Activated CD4-positive, alpha-beta T cell treated with anti-CD3 and anti-CD28 coated beads for 36 hours (primary cell): Measurements from ENCODE around the gene RNF32. TPM values are rescaled to one million over a fixed set of nuclear protein-coding genes. Genes with fewer than 3 reads are reported as not detected.

Source experiments
- ATAC-seq: fragments of 200-7000 bp; cut with Tn5 transposase; one replicate; pipeline ENCODE4 v1.10.0; 2021; ENCODE audit warnings: mild to moderate bottlenecking, moderate library complexity
- CTCF ChIA-PET: fragments of 350-600 bp; sonication (Branson Sonifier 250); formaldehyde crosslinking; loops from one replicate; lab custom pipeline; 2021; ENCODE audit warnings: antibody characterized with exemption; lab: Charles Lee
- POLR2A ChIA-PET: fragments of 350-600 bp; sonication (Branson Sonifier 250); formaldehyde crosslinking; loops from one replicate; lab custom pipeline; 2021; ENCODE audit warnings: antibody characterized with exemption, inconsistent platforms; lab: Charles Lee
- DNase-seq: peaks from one replicate; pipeline ENCODE4 v3.0.0-alpha.2; 2020
- H3K27ac Mint-ChIP-seq: one replicate; pipeline ENCODE4 v1.8.0; 2021; ENCODE audit warnings: mixed read lengths
- H3K27me3 Mint-ChIP-seq: one replicate; pipeline ENCODE4 v1.8.0; 2021; ENCODE audit warnings: mixed read lengths
- H3K36me3 Mint-ChIP-seq: one replicate; pipeline ENCODE4 v1.8.0; 2021; ENCODE audit warnings: low read depth, mixed read lengths
- H3K4me1 Mint-ChIP-seq: one replicate; pipeline ENCODE4 v1.8.0; 2021; ENCODE audit warnings: mixed read lengths
- H3K4me3 Mint-ChIP-seq: one replicate; pipeline ENCODE4 v1.8.0; 2021; ENCODE audit warnings: mild to moderate bottlenecking, moderate library complexity, mixed read lengths
- H3K9me3 Mint-ChIP-seq: one replicate; pipeline ENCODE4 v1.8.0; 2021; ENCODE audit warnings: low read depth, mixed read lengths
- intact Hi-C, 2 experiments: fragments of 100-400 bp; cut with DNase I in 1 of 2; cut with micrococcal nuclease in 1 of 2; formaldehyde crosslinking; loops; one replicate each; pipeline versions ENCODE4 v1.14.2 to v1.15.1; 2022 to 2024; cut with DNase I, micrococcal nuclease
- total RNA-seq, 2 experiments: library from RNA; stranded (reverse); gene quantifications; one replicate each; pipeline ENCODE4 v1.2.3, GENCODE V29; 2021

The RNF32 gene
- under 1 TPM; 0.71 to 0.90 TPM for total RNA-seq

DNA sequence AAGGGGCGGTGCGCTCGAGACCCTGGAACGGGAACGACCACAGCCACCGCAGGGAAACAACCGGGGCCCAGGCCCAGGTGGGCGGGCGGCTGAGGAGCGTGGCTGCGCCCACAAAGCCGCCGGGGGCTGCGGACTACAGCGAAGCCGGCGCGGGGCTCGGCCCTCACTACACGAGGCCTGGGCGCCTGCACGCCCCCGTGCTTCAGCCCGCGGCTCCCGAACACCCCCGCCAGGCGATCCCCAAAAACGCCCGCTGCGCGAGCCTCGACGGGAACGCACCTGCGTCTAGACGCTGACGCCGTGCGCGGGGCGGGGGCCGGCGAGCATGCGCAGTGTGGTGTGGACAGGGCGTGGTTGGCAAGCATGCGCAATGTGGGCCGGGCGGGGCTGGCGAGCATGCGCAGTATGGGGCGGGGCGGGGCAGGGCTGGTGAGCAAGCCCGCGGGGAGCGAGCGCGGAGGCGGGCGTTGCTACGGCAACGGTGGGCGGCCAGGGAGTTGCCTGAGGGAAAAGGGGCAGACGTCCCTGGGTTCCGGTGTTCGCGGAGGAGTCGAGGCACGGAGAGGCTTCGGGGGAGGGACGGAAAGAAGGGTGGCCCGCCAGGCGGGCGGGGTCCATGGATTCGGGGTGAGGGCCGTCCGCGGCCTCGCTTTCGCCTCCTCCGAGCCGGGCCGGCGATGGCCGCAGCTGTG, at the start of gene RNF32:
Gene RNF32 (plus strand): TSS at position 518 of the 692 bp plus-strand sequence. CDS start 3,104 bp downstream, outside the sequence.
- ChIA-PET POLR2A (interaction anchor here (0.6 to 0.8 kb wide), 2 partner anchors 12 to 114 kb away, joined by 3 read pairs; no protein-coding TSS in a partner anchor), CTCF (interaction anchor here (0.7 kb wide), 1 partner anchor 11 kb away, joined by 3 read pairs; no protein-coding TSS in a partner anchor)
- H3K4me1 Mint-ChIP-seq: peaks cover 15% of the 10 kb centered on the region
- peaks cover 29% of the 10 kb centered on the region for H3K27me3 Mint-ChIP-seq
- peak; percentile 90 for ATAC-seq
- H3K9me3 Mint-ChIP-seq: peaks cover 13% of the 10 kb centered on the region
- peak; percentile 100 for DNase-seq
- H3K36me3 Mint-ChIP-seq: peaks cover 5% of the 10 kb centered on the region
- H3K4me3 Mint-ChIP-seq: peak within 1 kb of the TSS; percentile 76
- H3K27ac Mint-ChIP-seq: peak within 1 kb of the TSS; percentile 87
- intact Hi-C loops: loop anchor here (1.0 to 5.0 kb wide), 9 partner anchors 27 to 996 kb away; partner anchors contain the start of genes DNAJB6 (in 1 of the 2), LMBR1 (in 1 of the 2), NOM1 (in 1 of the 2) and RBM33 (in 1 of the 2)

DNA sequence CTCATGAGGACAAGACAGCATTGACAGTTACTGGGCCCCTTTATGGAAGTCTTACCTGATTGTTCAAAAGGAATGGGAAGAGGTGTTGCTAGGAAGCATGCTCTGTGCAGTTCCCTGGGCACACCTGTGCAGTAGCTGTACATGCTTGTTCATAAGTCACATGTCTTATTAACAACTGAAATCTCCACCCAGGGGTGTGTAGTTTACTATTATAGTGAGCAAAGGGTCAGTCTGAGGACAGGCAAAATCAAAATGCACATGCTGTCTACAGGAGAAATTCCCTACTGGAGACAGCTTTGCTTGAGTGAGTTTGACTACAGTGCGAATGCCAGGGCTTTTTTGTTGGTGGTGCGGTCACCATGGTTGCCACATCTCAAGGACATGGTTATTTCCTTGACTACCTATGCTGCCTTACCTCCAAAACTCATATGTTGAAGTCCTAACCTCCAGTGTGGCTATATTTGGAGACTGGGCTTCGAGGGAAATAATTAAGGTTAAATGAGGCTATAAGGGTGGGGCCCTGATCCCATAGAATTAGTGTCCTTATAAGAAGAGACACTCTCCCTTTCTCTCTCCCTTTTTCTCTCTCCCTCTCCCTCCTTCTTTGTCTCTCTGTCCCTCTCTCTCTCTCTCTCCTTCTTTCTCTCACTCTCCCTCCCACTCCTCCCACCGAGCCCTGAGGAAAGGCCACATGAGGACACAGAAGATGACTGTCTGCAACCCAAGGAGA, 48.3 kb upstream of the RNF32 start:
- intact Hi-C loops: no loop called here
- peaks cover 7% of the 10 kb centered on the region for H3K27me3 Mint-ChIP-seq
- DNase-seq: no peak
- no peaks in the 10 kb centered on the region for H3K4me1 Mint-ChIP-seq
- H3K9me3 Mint-ChIP-seq: peaks cover 6% of the 10 kb centered on the region
- no peaks in the 10 kb centered on the region for H3K36me3 Mint-ChIP-seq
- CTCF ChIA-PET: no interaction called here
- H3K27ac Mint-ChIP-seq: no peak overlapping the region
- ATAC-seq: no peak
- POLR2A ChIA-PET: no interaction called here
- H3K4me3 Mint-ChIP-seq: no peak overlapping the region

DNA sequence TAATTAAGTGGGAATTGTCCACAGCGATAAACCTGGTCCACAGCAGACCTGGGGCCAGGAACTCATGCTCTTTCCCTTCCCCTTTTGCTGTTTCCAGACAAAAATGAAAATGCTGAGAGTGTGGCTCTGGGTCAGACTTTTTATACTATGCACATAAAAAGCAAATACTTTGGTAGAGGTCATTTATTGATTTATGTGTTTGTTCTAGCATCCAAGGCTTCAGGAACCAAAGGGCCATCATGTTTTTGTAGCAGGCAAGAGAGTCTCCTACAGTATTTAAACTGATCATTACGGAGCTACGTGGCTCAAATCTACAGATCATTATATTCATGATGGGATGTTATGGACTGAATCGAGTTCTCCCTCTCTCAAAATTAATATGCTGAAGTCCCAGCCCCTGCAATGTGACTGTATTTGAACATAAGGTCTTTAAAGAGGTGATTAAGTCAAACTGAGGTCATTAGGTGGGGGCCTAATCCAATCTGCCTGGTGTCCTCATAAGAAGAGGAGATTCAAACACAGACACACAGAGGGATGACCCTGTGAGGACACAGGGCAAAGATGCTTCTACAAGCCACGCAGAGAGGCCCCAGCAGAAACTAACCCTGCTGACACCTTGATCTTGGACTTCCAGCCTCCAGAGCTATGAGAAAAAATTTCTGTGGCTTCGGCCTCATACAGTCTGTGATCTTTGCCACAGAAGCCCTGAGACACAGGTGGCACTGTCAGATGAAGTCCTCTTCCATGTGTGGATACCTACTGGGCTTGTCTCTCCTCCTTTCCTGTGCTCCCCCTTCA, 46.1 kb upstream of the RNF32 start:
- CTCF ChIA-PET: no interaction called here
- Mint-ChIP-seq H3K9me3 (peaks cover 10% of the 10 kb centered on the region), H3K27ac (no peak overlapping the region), H3K4me1 (no peaks in the 10 kb centered on the region), H3K36me3 (no peaks in the 10 kb centered on the region), H3K4me3 (no peak overlapping the region), H3K27me3 (peaks cover 9% of the 10 kb centered on the region)
- ATAC-seq: no peak
- POLR2A ChIA-PET: no interaction called here
- intact Hi-C loops: no loop called here
- DNase-seq: no peak

GRCh38 chr7:156600496-156600895, 40.1 kb upstream of the RNF32 start:
- CTCF ChIA-PET: no interaction called here
- peaks cover 13% of the 10 kb centered on the region for H3K27me3 Mint-ChIP-seq
- POLR2A ChIA-PET: no interaction called here
- no peaks in the 10 kb centered on the region for H3K36me3 Mint-ChIP-seq
- H3K27ac Mint-ChIP-seq: no peak overlapping the region
- H3K4me1 Mint-ChIP-seq: no peaks in the 10 kb centered on the region
- no peak for ATAC-seq
- peaks cover 3% of the 10 kb centered on the region for H3K9me3 Mint-ChIP-seq
- intact Hi-C loops: no loop called here
- no peak overlapping the region for H3K4me3 Mint-ChIP-seq
- DNase-seq: no peak

GRCh38 chr7:156602283-156602682, 38.3 kb upstream of the RNF32 start:
- Mint-ChIP-seq H3K4me3 (no peak overlapping the region), H3K27ac (no peak overlapping the region), H3K4me1 (no peaks in the 10 kb centered on the region), H3K36me3 (no peaks in the 10 kb centered on the region), H3K27me3 (peaks cover 15% of the 10 kb centered on the region), H3K9me3 (peaks cover 3% of the 10 kb centered on the region)
- ATAC-seq (no peak), DNase-seq (no peak)
- intact Hi-C loops: no loop called here
- CTCF ChIA-PET: no interaction called here
- POLR2A ChIA-PET: no interaction called here

- Mint-ChIP-seq H3K4me1 (no peaks in the 10 kb centered on the region), H3K4me3 (no peak overlapping the region), H3K27ac (no peak overlapping the region), H3K9me3 (peaks cover 2% of the 10 kb centered on the region), H3K27me3 (peaks cover 16% of the 10 kb centered on the region), H3K36me3 (no peaks in the 10 kb centered on the region)
- intact Hi-C loops: no loop called here
- DNase-seq (no peak), ATAC-seq (no peak)
- ChIA-PET CTCF (no interaction called here), POLR2A (no interaction called here)
These were observed 37.6 kb upstream of the RNF32 start for GRCh38 chr7:156603011-156603410.

DNA sequence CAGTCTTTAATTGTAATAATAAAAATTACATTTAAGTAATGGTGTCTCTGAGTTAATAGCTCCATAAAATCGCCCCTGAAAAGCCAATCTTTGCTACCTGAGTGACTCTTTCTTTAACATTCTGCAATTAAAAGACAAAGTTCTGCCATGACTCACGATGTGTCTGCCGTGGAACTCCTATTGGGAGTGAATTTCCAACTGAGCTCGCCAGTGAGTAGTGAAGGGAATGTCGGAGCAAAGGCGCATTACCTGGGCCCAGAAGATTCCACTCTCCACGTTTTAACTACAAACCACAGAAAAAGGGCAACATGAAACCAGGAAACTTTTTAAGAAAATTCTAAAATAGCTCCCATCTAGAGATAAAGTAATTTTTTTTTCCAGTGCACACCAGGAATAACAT, 36.9 kb upstream of the RNF32 start:
- Mint-ChIP-seq H3K4me1 (peaks cover 3% of the 10 kb centered on the region), H3K27ac (no peak overlapping the region), H3K4me3 (no peak overlapping the region), H3K9me3 (no peaks in the 10 kb centered on the region), H3K36me3 (no peaks in the 10 kb centered on the region), H3K27me3 (peaks cover 18% of the 10 kb centered on the region)
- DNase-seq: no peak
- no peak for ATAC-seq
- POLR2A ChIA-PET: no interaction called here
- intact Hi-C loops: no loop called here
- CTCF ChIA-PET: no interaction called here

DNA sequence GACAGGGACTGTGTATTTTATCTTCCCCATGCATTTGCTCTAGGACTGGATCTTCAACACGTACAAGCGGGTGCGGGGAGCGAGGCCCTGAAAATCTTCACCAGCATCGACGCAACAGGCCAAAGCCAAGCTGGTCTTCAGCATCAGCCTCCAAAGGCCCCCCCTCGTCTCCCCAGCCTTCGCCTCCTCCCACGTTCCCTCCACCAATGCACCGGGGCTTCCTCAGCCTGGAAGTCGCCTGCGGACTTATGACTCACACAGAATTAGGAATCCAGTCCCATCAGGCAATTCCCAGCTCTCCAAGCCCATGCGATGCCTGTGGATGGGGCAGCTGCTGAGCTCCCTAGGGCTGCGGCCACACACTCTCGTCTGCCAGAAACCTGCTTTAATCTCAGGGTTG, 36.3 kb upstream of the RNF32 start:
- peaks cover 23% of the 10 kb centered on the region for H3K27me3 Mint-ChIP-seq
- H3K4me3 Mint-ChIP-seq: no peak overlapping the region
- POLR2A ChIA-PET: no interaction called here
- CTCF ChIA-PET: no interaction called here
- ATAC-seq: no peak
- no peak overlapping the region for H3K27ac Mint-ChIP-seq
- peaks cover 5% of the 10 kb centered on the region for H3K4me1 Mint-ChIP-seq
- DNase-seq: no peak
- no peaks in the 10 kb centered on the region for H3K36me3 Mint-ChIP-seq
- intact Hi-C loops: no loop called here
- no peaks in the 10 kb centered on the region for H3K9me3 Mint-ChIP-seq

GRCh38 chr7:156604836-156605695, 35.5 kb upstream of the RNF32 start:
- DNase-seq (no peak), ATAC-seq (no peak)
- intact Hi-C loops: no loop called here
- H3K27ac Mint-ChIP-seq: no peak overlapping the region
- ChIA-PET POLR2A (no interaction called here), CTCF (no interaction called here)
- H3K9me3 Mint-ChIP-seq: no peaks in the 10 kb centered on the region
- H3K27me3 Mint-ChIP-seq: peaks cover 27% of the 10 kb centered on the region
- H3K4me3 Mint-ChIP-seq: no peak overlapping the region
- H3K36me3 Mint-ChIP-seq: no peaks in the 10 kb centered on the region
- H3K4me1 Mint-ChIP-seq: peaks cover 5% of the 10 kb centered on the region

GRCh38 chr7:156606135-156606534, 34.4 kb upstream of the RNF32 start:
- peaks cover 29% of the 10 kb centered on the region for H3K27me3 Mint-ChIP-seq
- H3K9me3 Mint-ChIP-seq: no peaks in the 10 kb centered on the region

More at GRCh38 chr7:156606135-156606534, 34.4 kb upstream of the RNF32 start:
- ATAC-seq (no peak), DNase-seq (no peak)
- intact Hi-C loops: no loop called here
- Mint-ChIP-seq H3K36me3 (no peaks in the 10 kb centered on the region), H3K4me3 (no peak overlapping the region), H3K4me1 (peaks cover 5% of the 10 kb centered on the region), H3K27ac (no peak overlapping the region)
- ChIA-PET POLR2A (no interaction called here), CTCF (no interaction called here)
